ENCODE measurements around the gene MFAP2. TPM values are rescaled to one million over a fixed set of nuclear protein-coding genes. Genes with fewer than 3 reads are reported as not detected.

Gene MFAP2
- total RNA-seq, 1 experiment from 2014 or later = 141 TPM

- DNase-seq (ENCODE audit: low spot score) (no peak), ATAC-seq (no peak)
- Mint-ChIP-seq H3K27me3 (ENCODE audit: low read depth) (no peaks in the 10 kb centered on the region), H3K4me3 (no peak overlapping the region; the same call in 1 of the 2 replicates), H3K4me1 (peaks cover 54% of the 10 kb centered on the region), H3K9me3 (no peaks in the 10 kb centered on the region), H3K27ac (no peak overlapping the region), H3K36me3 (no peaks in the 10 kb centered on the region)
- ChIA-PET POLR2A (no interaction called here), CTCF (interaction anchor here (0.6 to 2.2 kb wide), 8 partner anchors 10 to 389 kb away, joined by 3 to 16 read pairs (median 6); no protein-coding TSS in a partner anchor)
- no peak for TF ChIP-seq PREB (CRISPR knock-in tag; IDR thresholded peaks at IDR 0.05; ENCODE audit: borderline replicate concordance)
- TF ChIP-seq TEAD4 (CRISPR knock-in tag; IDR thresholded peaks at IDR 0.05) = no peak
- TF ChIP-seq SOX15 (CRISPR knock-in tag; IDR thresholded peaks at IDR 0.05) = no peak
- no peak for TF ChIP-seq SMAD4 (CRISPR knock-in tag; IDR thresholded peaks at IDR 0.05)
- no peak for TF ChIP-seq EMX1 (CRISPR knock-in tag; IDR thresholded peaks at IDR 0.05)
- TF ChIP-seq JAZF1 (CRISPR knock-in tag; IDR thresholded peaks at IDR 0.05) = no peak
- TF ChIP-seq RORB (CRISPR knock-in tag; IDR thresholded peaks at IDR 0.05) = no peak
- no peak for TF ChIP-seq ATF2 (CRISPR knock-in tag; IDR thresholded peaks at IDR 0.05; ENCODE audit: borderline replicate concordance, low read depth)
- TF ChIP-seq ZNF416 (CRISPR knock-in tag; IDR thresholded peaks at IDR 0.05) = no peak
- no peak for TF ChIP-seq ATF1 (CRISPR knock-in tag; IDR thresholded peaks at IDR 0.05)
- TF ChIP-seq HMGA2 (CRISPR knock-in tag; IDR thresholded peaks at IDR 0.05) = no peak
- TF ChIP-seq NR1H2 (CRISPR knock-in tag; IDR thresholded peaks at IDR 0.05) = no peak
- no peak for TF ChIP-seq AR (CRISPR knock-in tag; IDR thresholded peaks at IDR 0.05)
Measured at GRCh38 chr1:17009706-17010105, 29.3 kb upstream of the MFAP2 start.

- Mint-ChIP-seq H3K27me3 (ENCODE audit: low read depth) (no peaks in the 10 kb centered on the region), H3K36me3 (peaks cover 10% of the 10 kb centered on the region), H3K27ac (no peak overlapping the region), H3K9me3 (no peaks in the 10 kb centered on the region), H3K4me3 (no peak overlapping the region), H3K4me1 (peaks cover 43% of the 10 kb centered on the region)
- no peak for DNase-seq (ENCODE audit: low spot score)
- no peak for ATAC-seq
- no peak for TF ChIP-seq USF2 (CRISPR knock-in tag; IDR thresholded peaks at IDR 0.05)
- ChIA-PET POLR2A (interaction anchor here (0.7 to 1.0 kb wide), 3 partner anchors 18 to 103 kb away, joined by 3 to 8 read pairs (median 3); no protein-coding TSS in a partner anchor), CTCF (interaction anchor here (0.6 to 3.3 kb wide), 5 partner anchors 21 to 57 kb away, joined by 3 to 28 read pairs (median 3); no protein-coding TSS in a partner anchor)
Measured at GRCh38 chr1:17008208-17008855, 27.9 kb upstream of the MFAP2 start.

- TF ChIP-seq FOXK1 (CRISPR knock-in tag; IDR thresholded peaks at IDR 0.05) = no peak
- TF ChIP-seq ZNF138 (CRISPR knock-in tag; conservative IDR thresholded peaks at IDR 0.05) = no peak
- TF ChIP-seq TEAD4 (CRISPR knock-in tag; IDR thresholded peaks at IDR 0.05) = no peak
- no peak for TF ChIP-seq ATF2 (CRISPR knock-in tag; IDR thresholded peaks at IDR 0.05; ENCODE audit: borderline replicate concordance, low read depth)
- 0 out of 2 replicates have a peak, but pooled peaks have one; percentile 49 for TF ChIP-seq ZNF423 (CRISPR knock-in tag; IDR thresholded peaks at IDR 0.05)
- Mint-ChIP-seq H3K36me3 (peaks cover 10% of the 10 kb centered on the region), H3K27me3 (ENCODE audit: low read depth) (no peaks in the 10 kb centered on the region), H3K4me1 (peaks cover 31% of the 10 kb centered on the region), H3K27ac (peak overlapping the region; percentile 74), H3K4me3 (no peak overlapping the region), H3K9me3 (no peaks in the 10 kb centered on the region)
- POLR2A ChIA-PET = interaction anchor here (0.7 to 0.9 kb wide), 4 partner anchors 11 to 17 kb away, joined by 3 to 8 read pairs (median 4); no protein-coding TSS in a partner anchor
- CTCF ChIA-PET = interaction anchor here (0.6 to 3.3 kb wide), 8 partner anchors 17 to 377 kb away, joined by 3 to 28 read pairs (median 5); no protein-coding TSS in a partner anchor
- DNase-seq (ENCODE audit: low spot score) = peak; percentile 58
- ATAC-seq = peak; percentile 41
Measured at GRCh38 chr1:17007121-17007520, 26.7 kb upstream of the MFAP2 start.
